ENCODE results near the gene PDCD10.

GRCh38 chr3:167653760-167654159 lies 80.9 kb downstream of the PDCD10 start, which contains the start of gene WDR49:
- TF ChIP-seq CTCF (IDR thresholded peaks at IDR 0.05) (no peak), POLR2A (IDR thresholded peaks at IDR 0.05) (no peak)
